SK-N-SH treated with all-trans-retinoic acid at 6 μM for 48 hours (cell line): ENCODE data around the gene AUTS2.

Experiments used
- CREB5 ChIP-seq: fragments of 250-450 bp; sonication (Bioruptor Pico); IDR thresholded peaks from 2 replicates; pipeline ENCODE4 v1.5.1; 2020; ENCODE audit warnings: low read depth, mild to moderate bottlenecking, moderate library complexity
- GLIS3 ChIP-seq: fragments of 250-450 bp; sonication (Bioruptor Pico); IDR thresholded peaks from 2 replicates; pipeline ENCODE4 v1.5.0; 2020; ENCODE audit warnings: mild to moderate bottlenecking, moderate library complexity
- PATZ1 ChIP-seq: fragments of 250-450 bp; sonication (Bioruptor Pico); IDR thresholded peaks from 2 replicates; pipeline ENCODE4 v1.8.0; 2020; ENCODE audit warnings: mild to moderate bottlenecking, moderate library complexity, borderline replicate concordance
- PPARA ChIP-seq: fragments of 250-450 bp; sonication (Bioruptor Pico); IDR thresholded peaks from 2 replicates; pipeline ENCODE4 v1.5.0; 2020; ENCODE audit warnings: mild to moderate bottlenecking, borderline replicate concordance
- RARB ChIP-seq: fragments of 250-450 bp; sonication (Bioruptor Pico); IDR thresholded peaks from 2 replicates; pipeline ENCODE4 v1.8.0; 2021; ENCODE audit warnings: mild to moderate bottlenecking, moderate library complexity
- TCF4 ChIP-seq: fragments of 250-450 bp; sonication (Bioruptor Pico); IDR thresholded peaks from 2 replicates; pipeline ENCODE4 v1.8.0; 2021; ENCODE audit warnings: mild to moderate bottlenecking, moderate library complexity, borderline replicate concordance
- TSHZ2 ChIP-seq: fragments of 250-450 bp; sonication (Bioruptor Pico); IDR thresholded peaks from 2 replicates; pipeline ENCODE4 v1.5.0; 2020; ENCODE audit warnings: mild to moderate bottlenecking, moderate library complexity
- TF ChIP-seq, protein P1 (sequence below): fragments of 250-450 bp; sonication (Bioruptor Pico); IDR thresholded peaks from 2 replicates; pipeline ENCODE4 v1.8.0; 2021; ENCODE audit warnings: low read depth, mild to moderate bottlenecking, moderate library complexity, borderline replicate concordance

DNA sequence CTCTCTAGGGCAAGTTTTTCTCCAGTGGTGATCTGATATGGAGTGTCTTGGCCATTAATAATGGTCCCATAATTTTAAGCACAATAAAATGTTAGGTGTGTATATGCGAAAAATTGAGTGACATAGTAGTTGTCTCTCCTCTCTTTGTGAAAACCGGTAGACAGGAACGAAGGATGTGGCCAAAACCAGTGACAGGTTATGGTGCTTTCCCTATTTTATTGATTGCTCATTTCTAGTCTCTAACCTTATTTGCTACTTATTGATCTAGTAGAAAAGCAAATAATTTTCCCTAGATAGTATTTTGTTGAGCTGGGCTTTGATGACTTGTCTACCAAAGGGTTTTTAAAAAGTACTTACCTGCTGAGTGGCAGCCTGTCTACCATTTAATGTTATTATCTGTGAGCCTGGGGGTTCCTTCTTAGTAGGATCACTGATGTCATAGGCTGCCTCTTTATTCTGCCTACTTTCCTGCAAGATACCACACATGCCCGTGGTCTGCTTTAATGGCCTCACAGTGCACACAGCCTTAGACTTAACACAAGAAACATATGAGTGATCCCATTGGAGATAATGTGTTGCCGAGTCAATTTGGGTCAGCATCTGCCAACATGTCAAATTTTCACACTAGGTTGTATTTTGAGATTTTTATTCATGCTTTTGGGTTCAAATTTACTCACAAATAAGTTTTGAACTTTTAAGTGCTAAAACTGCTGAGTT is 100.0 kb downstream of the AUTS2 start:
- TF ChIP-seq TSHZ2 (CRISPR knock-in tag) (no peak), TCF4 (CRISPR knock-in tag) (no peak), CREB5 (no peak), RARB (CRISPR knock-in tag) (no peak), PPARA (CRISPR knock-in tag) (no peak), PATZ1 (CRISPR knock-in tag) (no peak), GLIS3 (CRISPR knock-in tag) (no peak)
- TF ChIP-seq, protein P1, sequence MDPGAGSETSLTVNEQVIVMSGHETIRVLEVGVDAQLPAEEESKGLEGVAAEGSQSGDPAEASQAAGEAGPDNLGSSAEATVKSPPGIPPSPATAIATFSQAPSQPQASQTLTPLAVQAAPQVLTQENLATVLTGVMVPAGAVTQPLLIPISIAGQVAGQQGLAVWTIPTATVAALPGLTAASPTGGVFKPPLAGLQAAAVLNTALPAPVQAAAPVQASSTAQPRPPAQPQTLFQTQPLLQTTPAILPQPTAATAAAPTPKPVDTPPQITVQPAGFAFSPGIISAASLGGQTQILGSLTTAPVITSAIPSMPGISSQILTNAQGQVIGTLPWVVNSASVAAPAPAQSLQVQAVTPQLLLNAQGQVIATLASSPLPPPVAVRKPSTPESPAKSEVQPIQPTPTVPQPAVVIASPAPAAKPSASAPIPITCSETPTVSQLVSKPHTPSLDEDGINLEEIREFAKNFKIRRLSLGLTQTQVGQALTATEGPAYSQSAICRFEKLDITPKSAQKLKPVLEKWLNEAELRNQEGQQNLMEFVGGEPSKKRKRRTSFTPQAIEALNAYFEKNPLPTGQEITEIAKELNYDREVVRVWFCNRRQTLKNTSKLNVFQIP (CRISPR knock-in tag) = no peak
